Dendritic cell treated with granulocyte-macrophage colony-stimulating factor and Interleukin-4, amounts not matched to agents 40 ng/mL and 50 ng/mL, for 4 days (primary cell): ENCODE data around the gene SLC39A8.
A peak's percentile ranks its signal among the peaks of the same experiment; 100 is the strongest.
"Not testable (repeated sequence)": the region's sequence is repeated elsewhere in the genome, so short reads cannot be mapped to it uniquely, and the experiment has no call there.

ENCODE experiments used
- H3K27ac Mint-ChIP-seq: one replicate; pipeline ENCODE4 v1.8.0; 2022; ENCODE audit warnings: mild to moderate bottlenecking, mixed read lengths
- H3K27me3 Mint-ChIP-seq: one replicate; pipeline ENCODE4 v1.8.0; 2022; ENCODE audit warnings: mild to moderate bottlenecking, mixed read lengths
- H3K36me3 Mint-ChIP-seq: one replicate; pipeline ENCODE4 v1.8.0; 2022; ENCODE audit warnings: low read depth, mixed read lengths
- H3K4me1 Mint-ChIP-seq: one replicate; pipeline ENCODE4 v1.8.0; 2022; ENCODE audit warnings: low read depth, mixed read lengths
- H3K4me3 Mint-ChIP-seq: one replicate; pipeline ENCODE4 v1.8.0; 2022; ENCODE audit warnings: mild to moderate bottlenecking, moderate library complexity, mixed read lengths
- H3K9me3 Mint-ChIP-seq: one replicate; pipeline ENCODE4 v1.8.0; 2022; ENCODE audit warnings: mixed read lengths
- intact Hi-C: fragments of 100-400 bp; cut with micrococcal nuclease; formaldehyde crosslinking; loops from one replicate; pipeline ENCODE4 v1.15.0; 2022

SLC39A8 gene

GRCh38 chr4:102344954-102345794 lies at the start of gene SLC39A8:
Gene SLC39A8 (minus strand): TSS chr4:102345482. CDS start chr4:102344662, 820 bp downstream.
- H3K4me1 Mint-ChIP-seq, result peaks cover 27% of the 10 kb centered on the region
- intact Hi-C loops, result loop anchor here (1.0 to 10.0 kb wide), 3 partner anchors 58 to 280 kb away; no protein-coding TSS in a partner anchor
- H3K9me3 Mint-ChIP-seq, result no peaks in the 10 kb centered on the region
- H3K36me3 Mint-ChIP-seq, result peaks cover 17% of the 10 kb centered on the region
- no peaks in the 10 kb centered on the region for H3K27me3 Mint-ChIP-seq
- peak within 1 kb of the TSS; percentile 93 for H3K4me3 Mint-ChIP-seq
- H3K27ac Mint-ChIP-seq, result peak within 1 kb of the TSS; percentile 97

DNA sequence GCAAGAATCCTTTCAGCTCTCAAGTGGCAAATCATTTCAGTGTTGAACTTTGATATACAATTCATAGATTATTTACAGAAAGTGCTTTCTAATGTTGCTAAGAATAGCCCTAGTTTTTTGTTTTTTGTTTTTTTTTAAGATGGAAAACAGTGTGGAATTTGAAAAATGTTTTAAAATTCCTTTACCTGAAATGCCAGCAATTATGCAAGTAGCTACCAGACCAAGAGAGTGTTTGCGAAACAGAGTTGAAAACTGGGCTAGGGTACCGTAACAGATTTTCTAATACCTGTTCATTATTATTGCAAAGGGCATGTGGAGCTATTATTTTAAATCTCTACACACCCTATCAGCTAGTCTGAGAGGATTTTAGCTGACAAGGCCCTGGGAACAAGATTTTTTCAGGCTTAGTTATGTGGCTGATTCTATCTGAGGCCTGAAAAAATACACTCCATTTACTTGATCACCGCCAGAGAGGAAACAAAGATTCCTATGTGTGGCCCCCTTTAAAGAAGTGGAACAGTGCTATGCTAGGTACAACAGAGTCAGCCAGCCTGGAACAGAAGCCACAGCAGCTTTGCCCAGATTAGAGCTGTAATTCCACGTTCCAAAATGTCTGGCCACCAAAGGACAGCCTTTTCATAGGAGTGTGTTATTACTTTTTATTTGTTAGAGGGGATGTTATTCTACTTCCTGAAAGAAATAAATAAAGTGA lies 46.9 kb upstream of the SLC39A8 start:
- peaks cover 5% of the 10 kb centered on the region for H3K27me3 Mint-ChIP-seq
- no peak overlapping the region for H3K4me3 Mint-ChIP-seq
- peaks cover 8% of the 10 kb centered on the region for H3K9me3 Mint-ChIP-seq
- H3K4me1 Mint-ChIP-seq, result peaks cover 39% of the 10 kb centered on the region
- no peaks in the 10 kb centered on the region for H3K36me3 Mint-ChIP-seq
- intact Hi-C loops, result no loop called here
- H3K27ac Mint-ChIP-seq, result no peak overlapping the region

DNA sequence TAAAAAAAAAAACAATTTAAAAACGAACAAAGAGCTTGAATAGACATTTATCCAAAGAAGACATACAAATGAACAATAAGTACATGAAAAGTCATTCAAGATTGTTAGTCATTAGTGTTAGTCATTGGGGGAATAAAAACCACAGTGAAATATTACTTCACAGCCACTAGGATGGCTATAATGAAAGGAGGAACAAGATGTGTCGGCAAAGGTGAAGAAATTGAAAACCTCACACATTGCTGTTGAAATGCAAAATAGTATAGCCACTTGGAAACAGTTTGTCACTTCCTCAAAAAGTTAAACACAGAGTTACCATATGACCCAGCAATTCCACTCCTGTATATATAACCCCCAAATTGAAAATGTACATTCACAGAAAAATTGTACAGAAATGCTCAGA lies 45.2 kb upstream of the SLC39A8 start:
- peak overlapping the region; percentile 30 for H3K27ac Mint-ChIP-seq
- intact Hi-C loops, result no loop called here
- peaks cover 8% of the 10 kb centered on the region for H3K9me3 Mint-ChIP-seq
- H3K4me1 Mint-ChIP-seq, result peaks cover 31% of the 10 kb centered on the region
- H3K4me3 Mint-ChIP-seq, result no peak overlapping the region
- no peaks in the 10 kb centered on the region for H3K36me3 Mint-ChIP-seq
- peaks cover 5% of the 10 kb centered on the region for H3K27me3 Mint-ChIP-seq

DNA sequence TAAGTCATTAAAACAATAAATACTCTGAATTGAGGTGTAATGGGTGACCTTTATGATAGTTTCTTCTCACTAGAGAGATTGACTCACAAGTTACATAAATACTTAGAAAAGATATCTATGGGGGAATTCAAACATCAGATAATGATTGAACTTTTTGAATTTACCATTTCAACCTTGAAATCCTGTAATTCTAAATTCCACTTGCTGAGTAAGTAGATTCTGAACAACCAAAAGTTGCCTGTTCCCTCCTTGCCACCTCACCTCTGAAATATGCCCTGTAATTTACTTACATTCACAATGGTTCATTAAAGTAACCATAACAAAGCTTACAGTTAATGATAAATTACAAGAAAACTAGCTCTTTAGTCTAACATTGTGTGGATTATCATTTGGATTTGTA lies 43.3 kb upstream of the SLC39A8 start:
- Mint-ChIP-seq H3K36me3 (no peaks in the 10 kb centered on the region), H3K4me1 (peaks cover 26% of the 10 kb centered on the region), H3K9me3 (no peaks in the 10 kb centered on the region), H3K27me3 (peaks cover 3% of the 10 kb centered on the region), H3K4me3 (no peak overlapping the region), H3K27ac (no peak overlapping the region)
- intact Hi-C loops, result no loop called here

DNA sequence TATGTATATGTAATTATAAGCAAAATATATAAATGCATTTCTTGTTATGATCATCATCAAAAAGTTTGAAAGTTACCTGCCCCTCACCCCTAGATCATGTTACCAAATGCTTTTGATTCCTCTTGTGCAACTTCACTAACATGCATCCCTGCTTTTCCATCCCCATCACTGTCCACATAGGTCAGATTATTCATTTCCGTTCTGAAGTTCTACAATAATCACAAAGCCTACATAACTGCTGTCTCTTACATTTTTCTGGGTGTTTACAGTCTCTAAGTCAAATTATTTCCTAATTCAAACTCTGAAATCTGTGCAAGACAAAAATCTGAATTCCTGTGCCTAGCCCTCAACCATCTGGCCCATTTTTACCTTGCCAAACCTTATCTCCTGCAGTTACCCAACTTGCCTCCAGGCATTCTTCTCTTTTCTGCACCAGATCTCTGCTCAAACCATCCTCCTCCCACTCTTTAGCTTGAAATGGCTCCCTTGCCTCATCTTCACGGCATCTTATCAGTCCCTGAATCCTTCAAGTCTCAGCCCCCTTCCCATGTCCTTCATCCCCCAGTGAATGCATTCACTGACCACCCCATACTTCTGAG lies 42.4 kb upstream of the SLC39A8 start:
- H3K9me3 Mint-ChIP-seq, result no peaks in the 10 kb centered on the region
- no peak overlapping the region for H3K4me3 Mint-ChIP-seq
- intact Hi-C loops, result no loop called here
- peaks cover 9% of the 10 kb centered on the region for H3K27me3 Mint-ChIP-seq
- H3K36me3 Mint-ChIP-seq, result no peaks in the 10 kb centered on the region
- H3K4me1 Mint-ChIP-seq, result peaks cover 26% of the 10 kb centered on the region
- no peak overlapping the region for H3K27ac Mint-ChIP-seq

- intact Hi-C loops, result no loop called here
- Mint-ChIP-seq H3K36me3 (no peaks in the 10 kb centered on the region), H3K4me3 (no peak overlapping the region), H3K27ac (no peak overlapping the region), H3K9me3 (no peaks in the 10 kb centered on the region), H3K27me3 (peaks cover 12% of the 10 kb centered on the region), H3K4me1 (peaks cover 26% of the 10 kb centered on the region)
Observed at GRCh38 chr4:102386966-102387365, 41.7 kb upstream of the SLC39A8 start.

GRCh38 chr4:102380253-102380652 lies 35.0 kb upstream of the SLC39A8 start:
- Mint-ChIP-seq H3K27me3 (peaks cover 22% of the 10 kb centered on the region), H3K9me3 (peaks cover 12% of the 10 kb centered on the region)
- H3K4me1 Mint-ChIP-seq, H3K4me3 Mint-ChIP-seq, H3K36me3 Mint-ChIP-seq, intact Hi-C loops, H3K27ac Mint-ChIP-seq: not testable (repeated sequence)

DNA sequence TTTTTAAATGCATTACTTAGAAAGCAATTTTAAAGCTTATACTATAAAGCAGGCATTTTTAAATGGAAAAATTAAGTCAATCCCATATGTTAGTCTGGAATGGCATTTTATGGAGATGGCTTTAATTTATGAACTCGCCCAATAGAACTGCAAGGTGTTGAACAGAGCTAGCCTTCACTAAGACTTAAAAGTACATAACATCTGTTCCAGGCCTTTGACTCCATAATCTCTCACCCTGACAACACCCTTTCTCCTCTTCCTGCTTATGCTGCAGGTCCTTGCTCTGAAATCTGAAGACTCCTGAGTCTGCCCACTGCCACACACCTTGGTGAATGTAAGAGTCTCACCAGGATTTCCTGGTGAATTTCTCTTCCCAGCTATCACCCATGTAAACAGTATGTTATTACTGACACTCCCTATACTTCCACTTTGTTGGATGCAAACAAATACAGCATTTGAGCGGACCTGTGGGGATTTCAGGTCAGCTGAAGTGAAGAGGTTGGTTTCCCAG lies 17.7 kb upstream of the SLC39A8 start:
- H3K27ac Mint-ChIP-seq, result no peak overlapping the region
- no peaks in the 10 kb centered on the region for H3K4me1 Mint-ChIP-seq
- H3K36me3 Mint-ChIP-seq, result no peaks in the 10 kb centered on the region
- H3K4me3 Mint-ChIP-seq, result no peak overlapping the region
- intact Hi-C loops, result no loop called here
- peaks cover 2% of the 10 kb centered on the region for H3K27me3 Mint-ChIP-seq
- peaks cover 9% of the 10 kb centered on the region for H3K9me3 Mint-ChIP-seq

DNA sequence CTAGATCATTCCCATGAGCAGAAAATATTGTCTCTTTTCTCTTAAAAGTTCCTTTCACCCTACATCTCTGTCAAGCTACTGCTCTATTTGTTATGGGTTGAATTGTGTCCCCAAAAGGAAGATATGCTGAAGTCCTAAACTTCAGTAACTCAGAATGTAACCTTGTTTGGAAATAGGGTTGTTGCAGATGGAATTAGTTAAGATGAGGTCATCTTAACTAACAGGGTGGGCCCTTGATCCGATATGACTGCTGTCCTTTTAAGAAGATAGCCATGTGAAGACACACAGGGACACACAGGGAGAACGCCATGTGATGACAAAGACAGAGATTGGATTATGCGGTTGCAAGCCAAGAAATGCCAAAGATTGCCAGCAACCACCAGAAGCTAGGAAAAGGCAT lies 12.8 kb upstream of the SLC39A8 start:
- H3K4me1 Mint-ChIP-seq, result no peaks in the 10 kb centered on the region
- no peaks in the 10 kb centered on the region for H3K36me3 Mint-ChIP-seq
- H3K27me3 Mint-ChIP-seq, result no peaks in the 10 kb centered on the region
- no peaks in the 10 kb centered on the region for H3K9me3 Mint-ChIP-seq
- no peak overlapping the region for H3K27ac Mint-ChIP-seq
- no peak overlapping the region for H3K4me3 Mint-ChIP-seq
- intact Hi-C loops, result no loop called here

GRCh38 chr4:102357637-102358036 lies 12.4 kb upstream of the SLC39A8 start:
- H3K27me3 Mint-ChIP-seq, H3K36me3 Mint-ChIP-seq, H3K27ac Mint-ChIP-seq, H3K4me3 Mint-ChIP-seq, H3K4me1 Mint-ChIP-seq, intact Hi-C loops, H3K9me3 Mint-ChIP-seq: not testable (repeated sequence)

- no peak overlapping the region for H3K4me3 Mint-ChIP-seq
- no peak overlapping the region for H3K27ac Mint-ChIP-seq
- no peaks in the 10 kb centered on the region for H3K9me3 Mint-ChIP-seq
- intact Hi-C loops, result no loop called here
- no peaks in the 10 kb centered on the region for H3K4me1 Mint-ChIP-seq
- H3K27me3 Mint-ChIP-seq, result no peaks in the 10 kb centered on the region
- H3K36me3 Mint-ChIP-seq, result no peaks in the 10 kb centered on the region
Observed at GRCh38 chr4:102356562-102357202, 11.4 kb upstream of the SLC39A8 start.

GRCh38 chr4:102355748-102356147 lies 10.5 kb upstream of the SLC39A8 start:
- Mint-ChIP-seq H3K27me3 (no peaks in the 10 kb centered on the region), H3K36me3 (no peaks in the 10 kb centered on the region), H3K4me3 (no peak overlapping the region), H3K9me3 (no peaks in the 10 kb centered on the region), H3K27ac (no peak overlapping the region), H3K4me1 (no peaks in the 10 kb centered on the region)
- intact Hi-C loops, result no loop called here

GRCh38 chr4:102354671-102355454 lies 9.6 kb upstream of the SLC39A8 start:
- Mint-ChIP-seq H3K4me3 (no peak overlapping the region), H3K36me3 (no peaks in the 10 kb centered on the region), H3K27me3 (no peaks in the 10 kb centered on the region), H3K9me3 (no peaks in the 10 kb centered on the region), H3K4me1 (no peaks in the 10 kb centered on the region), H3K27ac (no peak overlapping the region)
- intact Hi-C loops, result no loop called here
